ENCODE data around the gene AKT1. TPM values are rescaled to one million over a fixed set of nuclear protein-coding genes. Genes with fewer than 3 reads are reported as not detected.

The AKT1 gene
- polyA plus RNA-seq, 2 of the 4 experiments (the other 2 are of a cell fraction) = 70.2 to 93.8 TPM

GRCh38 chr14:104724407-104724980, 71.1 kb downstream of the AKT1 start:
- H3K4me2 ChIP-seq = peak overlapping the region; percentile 94
- H3K4me1 ChIP-seq = peaks cover 46% of the 10 kb centered on the region
- ATAC-seq = peak; percentile 5 to 12
- TF ChIP-seq CBX2 (IDR thresholded peaks at IDR 0.05; ENCODE audit: borderline replicate concordance, low read depth) (no peak), HMGXB4 (CRISPR knock-in tag; IDR thresholded peaks at IDR 0.05; ENCODE audit: borderline replicate concordance) (no peak), POLR2AphosphoS2 (conservative IDR thresholded peaks at IDR 0.05; ENCODE audit: low read length) (0 out of 2 replicates have a peak, but pooled peaks have one; percentile 3), EHMT2 (IDR thresholded peaks at IDR 0.05; ENCODE audit: low read depth) (no peak), ELK1 (IDR thresholded peaks at IDR 0.05; ENCODE audit: low read depth, low read length) (no peak), FOSB (CRISPR knock-in tag; IDR thresholded peaks at IDR 0.05) (no peak), TFCP2L1 (CRISPR knock-in tag; IDR thresholded peaks at IDR 0.05) (no peak), KDM5A (IDR thresholded peaks at IDR 0.05) (no peak), GATA3 (IDR thresholded peaks at IDR 0.05; ENCODE audit: borderline replicate concordance) (0 out of 2 replicates have a peak, but pooled peaks have one; percentile 37), RARB (CRISPR knock-in tag; IDR thresholded peaks at IDR 0.05) (no peak), RFX5 (IDR thresholded peaks at IDR 0.05) (no peak), PBX3 (IDR thresholded peaks at IDR 0.05) (0 out of 2 replicates have a peak, but pooled peaks have one; percentile 47), TP53 (CRISPR knock-in tag; IDR thresholded peaks at IDR 0.05) (no peak), USF2 (IDR thresholded peaks at IDR 0.05) (no peak), RNF2 (IDR thresholded peaks at IDR 0.05; ENCODE audit: borderline replicate concordance, low read depth) (no peak), CHD2 (IDR thresholded peaks at IDR 0.05; ENCODE audit: low read length, partially characterized antibody) (no peak), SMC3 (IDR thresholded peaks at IDR 0.05) (no peak), CTCF (IDR thresholded peaks at IDR 0.05) (no peak), JUN (IDR thresholded peaks at IDR 0.05) (peak; percentile 2 to 27; a peak in 1 of 5 replicates), POLR2A (IDR thresholded peaks at IDR 0.05; ENCODE audit: low read length) (no peak), NFE2L2 (conservative IDR thresholded peaks at IDR 0.05; ENCODE audit: low read length) (no peak), CBX8 (IDR thresholded peaks at IDR 0.05) (no peak)
- TF ChIP-seq, protein P1, sequence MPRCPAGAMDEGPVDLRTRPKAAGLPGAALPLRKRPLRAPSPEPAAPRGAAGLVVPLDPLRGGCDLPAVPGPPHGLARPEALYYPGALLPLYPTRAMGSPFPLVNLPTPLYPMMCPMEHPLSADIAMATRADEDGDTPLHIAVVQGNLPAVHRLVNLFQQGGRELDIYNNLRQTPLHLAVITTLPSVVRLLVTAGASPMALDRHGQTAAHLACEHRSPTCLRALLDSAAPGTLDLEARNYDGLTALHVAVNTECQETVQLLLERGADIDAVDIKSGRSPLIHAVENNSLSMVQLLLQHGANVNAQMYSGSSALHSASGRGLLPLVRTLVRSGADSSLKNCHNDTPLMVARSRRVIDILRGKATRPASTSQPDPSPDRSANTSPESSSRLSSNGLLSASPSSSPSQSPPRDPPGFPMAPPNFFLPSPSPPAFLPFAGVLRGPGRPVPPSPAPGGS (IDR thresholded peaks at IDR 0.05) = no peak
- TF ChIP-seq, protein P2, sequence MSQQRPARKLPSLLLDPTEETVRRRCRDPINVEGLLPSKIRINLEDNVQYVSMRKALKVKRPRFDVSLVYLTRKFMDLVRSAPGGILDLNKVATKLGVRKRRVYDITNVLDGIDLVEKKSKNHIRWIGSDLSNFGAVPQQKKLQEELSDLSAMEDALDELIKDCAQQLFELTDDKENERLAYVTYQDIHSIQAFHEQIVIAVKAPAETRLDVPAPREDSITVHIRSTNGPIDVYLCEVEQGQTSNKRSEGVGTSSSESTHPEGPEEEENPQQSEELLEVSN (IDR thresholded peaks at IDR 0.05; ENCODE audit: borderline replicate concordance, low read depth) = no peak
- 6% methylated on average over 11 of the region's 27 CpGs for WGBS (ENCODE audit: missing lambda C conversion rate)
- CTCF ChIA-PET = interaction anchor here (1.1 to 6.2 kb wide), 13 partner anchors 12 to 321 kb away, joined by 3 to 65 read pairs (median 7); no protein-coding TSS in a partner anchor
- H3K4me3 ChIP-seq = peak overlapping the region; percentile 71
- POLR2A ChIA-PET = interaction anchor here (1.1 to 1.5 kb wide), 2 partner anchors 28 to 37 kb away, joined by 5 read pairs; partner anchors contain the start of gene SIVA1
- H3K27ac ChIP-seq = peak overlapping the region; percentile 82 to 92
- H3K9me3 ChIP-seq = no peaks in the 10 kb centered on the region
- FAIRE-seq = no peak
- peak; percentile 38 to 58 for DNase-seq (ENCODE audit: low read depth in 1 of 2, low spot score in 1 of 2)
